Keratinocyte (primary cell): Measurements from ENCODE around the gene CDKN1C. TPM values are rescaled to one million over a fixed set of nuclear protein-coding genes. Genes with fewer than 3 reads are reported as not detected.

Experiments used
- DNase-seq: peaks from one replicate; pipeline ENCODE4 v3.0.0-alpha.2; 2011; ENCODE audit warnings: low read depth, missing footprints, low spot score
- FAIRE-seq: peaks from 2 replicates; lab custom pipeline; 2011; peaks lifted over from hg19 to GRCh38; lab: Jason Lieb, UNC
- H2AFZ ChIP-seq: 2 replicates; pipeline ENCODE4 v1.6.0; 2012; ENCODE audit warnings: low read length, control low read depth, inconsistent platforms; ENCODE audit not compliant: control insufficient read depth
- H3K27ac ChIP-seq: 2 replicates; pipeline ENCODE4 v1.5.1; 2011; ENCODE audit warnings: low read length; ENCODE audit not compliant: control insufficient read depth, insufficient read depth
- H3K27me3 ChIP-seq: 3 replicates; pipeline ENCODE4 v1.6.0; 2011; ENCODE audit warnings: low read length; ENCODE audit not compliant: control insufficient read depth, insufficient read depth; ENCODE audit errors: extremely low read depth
- H3K36me3 ChIP-seq, 2 experiments: 2 replicates in 1 of 2; 3 replicates in 1 of 2; pipeline ENCODE4 v1.5.1; 2011; ENCODE audit warnings: low read length in 2 of 2, mild to moderate bottlenecking in 1 of 2; ENCODE audit not compliant: control insufficient read depth in 2 of 2, insufficient read depth in 2 of 2; ENCODE audit errors: extremely low read depth in 1 of 2
- H3K4me1 ChIP-seq: 3 replicates; pipeline ENCODE4 v1.5.1; 2011; ENCODE audit warnings: low read length; ENCODE audit not compliant: control insufficient read depth, insufficient read depth; ENCODE audit errors: extremely low read depth
- H3K4me2 ChIP-seq: 3 replicates; pipeline ENCODE4 v1.6.0; 2011; ENCODE audit warnings: low read depth, low read length; ENCODE audit not compliant: control insufficient read depth, insufficient read depth; ENCODE audit errors: extremely low read depth
- H3K4me3 ChIP-seq, 3 experiments: fragments of 200-600 bp in 1 of 3; sonication (generic) in 1 of 3; 2 replicates in 2 of 3; 3 replicates in 1 of 3; pipeline ENCODE4 v1.5.1; 2011 to 2016; ENCODE audit warnings: low read length in 3 of 3, mild to moderate bottlenecking in 3 of 3, control low read depth in 2 of 3, inconsistent platforms in 1 of 3, low read depth in 1 of 3, mixed read lengths in 1 of 3, mixed run types in 1 of 3, moderate library complexity in 1 of 3; ENCODE audit not compliant: control insufficient read depth in 2 of 3, insufficient read depth in 2 of 3; ENCODE audit errors: extremely low read depth in 1 of 3
- H3K79me2 ChIP-seq: 2 replicates; pipeline ENCODE4 v1.6.0; 2012; ENCODE audit warnings: low read length; ENCODE audit not compliant: control insufficient read depth, insufficient read depth
- H3K9ac ChIP-seq: 3 replicates; pipeline ENCODE4 v1.6.0; 2011; ENCODE audit warnings: low read length; ENCODE audit not compliant: control insufficient read depth, insufficient read depth; ENCODE audit errors: extremely low read depth
- H3K9me1 ChIP-seq: 3 replicates; pipeline ENCODE4 v1.6.0; 2011; ENCODE audit warnings: low read length; ENCODE audit not compliant: control insufficient read depth, insufficient read depth; ENCODE audit errors: extremely low read depth
- H3K9me3 ChIP-seq: 2 replicates; pipeline ENCODE4 v1.5.1; 2012; ENCODE audit warnings: low read depth, low read length; ENCODE audit not compliant: control insufficient read depth
- H4K20me1 ChIP-seq: 3 replicates; pipeline ENCODE4 v1.6.0; 2011; ENCODE audit warnings: low read length; ENCODE audit not compliant: control insufficient read depth, insufficient read depth; ENCODE audit errors: extremely low read depth
- CTCF ChIP-seq, 3 experiments: IDR thresholded peaks in 1 of 3; conservative IDR thresholded peaks in 1 of 3; optimal IDR thresholded peaks in 1 of 3; 2 replicates in 2 of 3; 3 replicates in 1 of 3; pipeline versions ENCODE3 to v1.5.1; 2011; ENCODE audit warnings: low read length in 3 of 3, mild to moderate bottlenecking in 3 of 3, moderate library complexity in 2 of 3, control low read depth in 1 of 3, inconsistent platforms in 1 of 3; ENCODE audit not compliant: insufficient read depth in 2 of 3; ENCODE audit errors: extremely low read depth in 1 of 3
- EZH2 ChIP-seq: IDR thresholded peaks from one replicate; pipeline ENCODE4 v1.6.1; 2012; ENCODE audit warnings: inconsistent platforms, mild to moderate bottlenecking, low read length, moderate library complexity
- dilution Hi-C: fragments of 300-500 bp; cut with MboI; formaldehyde crosslinking; loops from one replicate; pipeline ENCODE4 v1.7.0; 2020; ENCODE audit warnings: low sequenced_read_pairs; ENCODE audit not compliant: extremely low pct_ligation_motif_present
- polyA plus RNA-seq, 5 experiments: library from polyadenylated mRNA; depleted of rRNA in 3 of 5; stranded (reverse) in 3 of 5; stranded (forward) in 1 of 5; unstranded in 1 of 5; fragments of >200 nt; gene quantifications; 1 replicate in 1 of 5; 2 replicates in 3 of 5; 3 replicates in 1 of 5; pipeline versions ENCODE4 v1.2.1 to v1.2.3, GENCODE V29; 2011 to 2012; ENCODE audit warnings: missing spikeins in 2 of 5, low read depth in 1 of 5, low replicate concordance in 1 of 5

Gene CDKN1C
- polyA plus RNA-seq, 1 donor (not counting 4 experiments of a cell fraction or from before 2014, with no cell fraction given), result 0.37 TPM

GRCh38 chr11:2883979-2884815, 1.4 kb downstream of the CDKN1C start:
- FAIRE-seq, result no peak
- Histone ChIP-seq H3K79me2 (no peaks in the 10 kb centered on the region), H4K20me1 (peaks cover 2% of the 10 kb centered on the region), H3K4me1 (peaks cover 6% of the 10 kb centered on the region), H2AFZ (no peak overlapping the region), H3K27ac (no peak overlapping the region), H3K27me3 (peaks cover 56% of the 10 kb centered on the region), H3K9ac (no peak overlapping the region), H3K36me3 (no peaks in the 10 kb centered on the region), H3K4me3 (peak overlapping the region in 2 of 3 experiments; percentile 24 to 42), H3K4me2 (peak overlapping the region; percentile 51), H3K9me3 (no peaks in the 10 kb centered on the region), H3K9me1 (no peaks in the 10 kb centered on the region)
- dilution Hi-C loops, result no loop called here
- DNase-seq, result no peak
- peak; percentile 63 for TF ChIP-seq EZH2
- no peak for TF ChIP-seq CTCF (optimal IDR thresholded peaks at IDR 0.05 in 1 of 3, IDR thresholded peaks at IDR 0.05 in 1 of 3, conservative IDR thresholded peaks at IDR 0.05 in 1 of 3; ENCODE audit: extremely low read depth in 1 of 3, insufficient read depth in 2 of 3, low read length in 3 of 3)

GRCh38 chr11:2883640-2883978, 2.0 kb downstream of the CDKN1C start:
- Histone ChIP-seq H3K4me1 (peaks cover 6% of the 10 kb centered on the region), H3K36me3 (no peaks in the 10 kb centered on the region), H3K4me2 (peak overlapping the region; percentile 51), H4K20me1 (peaks cover 2% of the 10 kb centered on the region), H3K9ac (no peak overlapping the region), H3K27me3 (peaks cover 60% of the 10 kb centered on the region), H3K79me2 (no peaks in the 10 kb centered on the region), H3K9me3 (no peaks in the 10 kb centered on the region), H3K27ac (no peak overlapping the region), H3K4me3 (peak overlapping the region in 1 of 3 experiments; percentile 24), H3K9me1 (no peaks in the 10 kb centered on the region), H2AFZ (no peak overlapping the region)
- no peak for FAIRE-seq
- dilution Hi-C loops, result no loop called here
- TF ChIP-seq EZH2 (peak; percentile 90), CTCF (optimal IDR thresholded peaks at IDR 0.05 in 1 of 3, IDR thresholded peaks at IDR 0.05 in 1 of 3, conservative IDR thresholded peaks at IDR 0.05 in 1 of 3; ENCODE audit: extremely low read depth in 1 of 3, insufficient read depth in 2 of 3, low read length in 3 of 3) (no peak)
- DNase-seq, result no peak
